Activated CD8-positive, alpha-beta memory T cell treated with anti-CD3 and anti-CD28 coated beads, Interleukin-2, amount 50 U/mL, for 24 hours (primary cell): ENCODE measurements around the gene NFATC2.
"Not testable (repeated sequence)": the region's sequence is repeated elsewhere in the genome, so short reads cannot be mapped to it uniquely, and the experiment has no call there.

Experiments
- DNase-seq: peaks from one replicate; pipeline ENCODE4 v3.0.0-alpha.2; 2020; ENCODE audit errors: extremely low read depth

Gene NFATC2

GRCh38 chr20:51470907-51471411 is 71.6 kb downstream of the NFATC2 start:
- peak; percentile 25 for DNase-seq

- DNase-seq = no peak
These were observed 72.1 kb downstream of the NFATC2 start for GRCh38 chr20:51470499-51470820.

GRCh38 chr20:51469578-51470498 is 72.7 kb downstream of the NFATC2 start:
- no peak for DNase-seq

GRCh38 chr20:51469046-51469445 is 73.5 kb downstream of the NFATC2 start:
- no peak for DNase-seq

GRCh38 chr20:51468636-51469035 is 73.9 kb downstream of the NFATC2 start:
- no peak for DNase-seq

- no peak for DNase-seq
These were observed 74.4 kb downstream of the NFATC2 start for GRCh38 chr20:51467956-51468626.

- DNase-seq = no peak
These were observed 78.5 kb downstream of the NFATC2 start for GRCh38 chr20:51463998-51464397.

- DNase-seq = no peak
These were observed 79.0 kb downstream of the NFATC2 start for GRCh38 chr20:51463560-51463959.

GRCh38 chr20:51462566-51463276 is 79.8 kb downstream of the NFATC2 start:
- DNase-seq = no peak

- not testable (repeated sequence) for DNase-seq
These were observed 80.7 kb downstream of the NFATC2 start for GRCh38 chr20:51461846-51462245.

GRCh38 chr20:51461306-51461705 is 81.2 kb downstream of the NFATC2 start:
- no peak for DNase-seq

GRCh38 chr20:51460569-51461265 is 81.8 kb downstream of the NFATC2 start:
- no peak for DNase-seq

- DNase-seq = no peak
These were observed 82.4 kb downstream of the NFATC2 start for GRCh38 chr20:51460163-51460562.

GRCh38 chr20:51458751-51459439 is 83.6 kb downstream of the NFATC2 start:
- DNase-seq = no peak

GRCh38 chr20:51457533-51457932 is 85.0 kb downstream of the NFATC2 start:
- DNase-seq = no peak

GRCh38 chr20:51456511-51457509 is 85.7 kb downstream of the NFATC2 start:
- DNase-seq = no peak

GRCh38 chr20:51454250-51454865 is 88.2 kb downstream of the NFATC2 start:
- DNase-seq = no peak

- no peak for DNase-seq
These were observed 89.7 kb downstream of the NFATC2 start for GRCh38 chr20:51452734-51453365.

GRCh38 chr20:51452091-51452613 is 90.4 kb downstream of the NFATC2 start:
- no peak for DNase-seq
